ENCODE results near the gene MAP2K3.

The MAP2K3 gene

DNA sequence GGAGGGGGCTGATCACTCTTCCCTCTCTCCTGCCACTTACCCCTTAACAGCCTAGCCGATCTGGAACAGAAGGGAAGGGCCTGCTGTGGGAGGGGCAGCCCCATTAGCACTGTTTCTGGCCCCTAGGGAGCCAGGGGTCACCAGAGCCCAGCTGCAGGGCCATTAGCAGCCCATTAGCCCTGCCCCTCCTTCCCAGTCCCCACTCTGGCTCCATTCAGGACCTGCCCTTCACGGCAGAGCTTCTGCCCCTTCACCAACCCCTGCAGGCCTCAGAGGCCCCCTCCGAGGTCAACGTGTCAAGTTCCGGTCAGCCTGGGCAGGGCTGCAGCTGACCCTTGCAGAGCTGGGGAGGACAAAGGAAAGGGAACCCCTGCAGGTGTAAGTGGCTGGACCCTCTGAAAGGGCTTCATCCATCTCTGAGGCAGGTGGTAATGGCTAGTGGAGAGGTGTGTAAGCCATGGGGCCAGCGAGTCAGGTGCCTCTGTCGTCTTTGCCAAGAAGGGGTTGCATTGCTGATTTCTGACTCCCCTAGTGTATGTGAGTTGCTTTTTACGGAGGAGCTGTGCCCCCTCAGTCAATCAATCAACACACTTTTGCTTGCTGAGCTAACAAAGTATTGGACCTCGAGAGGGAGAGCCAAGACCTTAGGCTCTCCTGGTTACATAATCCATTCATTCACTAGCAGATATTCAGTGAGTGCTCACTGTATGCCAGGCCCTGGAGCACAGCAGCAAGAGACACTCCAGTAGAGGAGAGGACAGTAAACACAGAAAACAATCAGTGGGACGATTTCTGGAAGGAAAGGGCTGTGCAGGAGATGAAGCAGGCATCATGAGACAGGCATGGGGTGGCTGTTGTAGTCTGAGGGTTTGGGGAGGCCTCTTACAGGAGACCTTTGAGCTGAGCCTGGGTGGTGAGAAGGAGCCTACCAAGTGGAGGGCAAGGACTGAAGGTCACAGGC is 73.5 kb downstream of the MAP2K3 start:
- Histone ChIP-seq H3K36me3 (replicated peaks) (no peaks in the 10 kb centered on the region), H3K4me3 (ENCODE audit: low read depth, low read length) (no peak overlapping the region), H3K27me3 (replicated peaks) (no peaks in the 10 kb centered on the region), H3K27ac (no peak overlapping the region)
- in situ Hi-C loops (cut with HindIII; ENCODE audit: low pct_ligation_motif_present, low sequenced_read_pairs), result no loop called here
- no peak for DNase-seq
- TF ChIP-seq, protein P1, sequence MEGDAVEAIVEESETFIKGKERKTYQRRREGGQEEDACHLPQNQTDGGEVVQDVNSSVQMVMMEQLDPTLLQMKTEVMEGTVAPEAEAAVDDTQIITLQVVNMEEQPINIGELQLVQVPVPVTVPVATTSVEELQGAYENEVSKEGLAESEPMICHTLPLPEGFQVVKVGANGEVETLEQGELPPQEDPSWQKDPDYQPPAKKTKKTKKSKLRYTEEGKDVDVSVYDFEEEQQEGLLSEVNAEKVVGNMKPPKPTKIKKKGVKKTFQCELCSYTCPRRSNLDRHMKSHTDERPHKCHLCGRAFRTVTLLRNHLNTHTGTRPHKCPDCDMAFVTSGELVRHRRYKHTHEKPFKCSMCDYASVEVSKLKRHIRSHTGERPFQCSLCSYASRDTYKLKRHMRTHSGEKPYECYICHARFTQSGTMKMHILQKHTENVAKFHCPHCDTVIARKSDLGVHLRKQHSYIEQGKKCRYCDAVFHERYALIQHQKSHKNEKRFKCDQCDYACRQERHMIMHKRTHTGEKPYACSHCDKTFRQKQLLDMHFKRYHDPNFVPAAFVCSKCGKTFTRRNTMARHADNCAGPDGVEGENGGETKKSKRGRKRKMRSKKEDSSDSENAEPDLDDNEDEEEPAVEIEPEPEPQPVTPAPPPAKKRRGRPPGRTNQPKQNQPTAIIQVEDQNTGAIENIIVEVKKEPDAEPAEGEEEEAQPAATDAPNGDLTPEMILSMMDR (IDR thresholded peaks at IDR 0.05; ENCODE audit: low read depth, low read length, missing control alignments), result no peak

DNA sequence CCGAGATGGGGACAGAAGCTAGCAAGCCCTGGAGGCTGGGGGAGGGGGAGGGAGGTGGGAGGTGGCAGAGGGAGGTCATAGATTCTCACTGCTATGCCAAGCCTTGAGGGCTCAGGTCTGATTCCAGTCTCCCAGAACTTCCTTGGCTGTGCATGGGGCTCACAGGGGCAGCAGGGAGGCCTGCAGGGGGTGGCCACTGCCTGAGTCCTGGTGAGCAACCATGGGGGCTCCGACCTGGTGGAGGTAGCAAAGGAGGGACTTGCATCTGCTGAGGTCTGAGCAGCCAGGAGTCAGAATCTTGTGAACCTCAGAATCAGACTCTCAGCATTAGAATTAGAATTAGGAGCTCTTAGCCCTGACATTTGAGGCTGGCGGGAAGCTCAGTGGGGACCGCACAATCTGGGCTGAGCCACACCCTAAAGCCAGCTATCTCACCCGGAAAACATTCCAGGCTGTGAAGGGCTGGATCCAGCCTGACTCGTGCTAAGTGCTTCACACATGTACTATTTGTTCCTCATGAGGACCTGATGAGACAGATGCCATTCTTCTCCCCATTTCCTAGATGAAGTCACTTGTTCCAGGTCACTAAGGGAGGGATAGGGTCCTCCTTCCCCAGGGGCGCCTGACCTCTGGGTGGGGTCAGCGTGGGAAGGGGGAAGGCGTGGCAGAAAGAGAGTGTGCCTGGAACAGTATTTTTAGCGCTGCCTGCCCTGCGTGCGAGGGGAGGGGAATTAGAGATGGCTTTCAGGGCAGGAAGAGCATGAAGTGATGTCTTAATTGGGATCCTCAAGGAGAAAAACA is 74.4 kb downstream of the MAP2K3 start:
- no peaks in the 10 kb centered on the region for H3K36me3 ChIP-seq (replicated peaks)
- no peak for DNase-seq
- TF ChIP-seq, protein P1 (IDR thresholded peaks at IDR 0.05; ENCODE audit: low read depth, low read length, missing control alignments), result no peak
- no peaks in the 10 kb centered on the region for H3K27me3 ChIP-seq (replicated peaks)
- no peak overlapping the region for H3K27ac ChIP-seq
- in situ Hi-C loops (cut with HindIII; ENCODE audit: low pct_ligation_motif_present, low sequenced_read_pairs), result no loop called here
- H3K4me3 ChIP-seq (ENCODE audit: low read depth, low read length), result no peak overlapping the region

DNA sequence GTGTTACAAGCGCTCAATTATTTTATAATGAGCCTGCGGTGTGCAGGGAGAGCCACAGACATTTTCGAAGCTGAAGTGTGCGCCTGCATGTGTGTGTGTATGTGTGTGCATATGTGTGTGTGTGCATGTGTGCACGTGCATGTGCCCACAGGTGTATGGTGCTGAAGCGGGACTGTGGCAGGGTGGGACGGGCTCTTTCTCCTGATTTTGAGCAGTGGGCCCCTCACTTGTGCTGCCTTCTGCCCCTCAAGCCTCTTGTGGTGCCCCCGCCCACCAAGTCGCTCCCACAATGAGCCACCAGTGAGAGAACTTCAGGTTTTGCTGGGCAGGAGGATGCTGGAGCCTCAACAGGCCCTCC is 75.0 kb downstream of the MAP2K3 start:
- no peak for DNase-seq
- Histone ChIP-seq H3K27ac (no peak overlapping the region), H3K4me3 (ENCODE audit: low read depth, low read length) (no peak overlapping the region), H3K36me3 (replicated peaks) (no peaks in the 10 kb centered on the region), H3K27me3 (replicated peaks) (no peaks in the 10 kb centered on the region)
- in situ Hi-C loops (cut with HindIII; ENCODE audit: low pct_ligation_motif_present, low sequenced_read_pairs), result no loop called here
- TF ChIP-seq, protein P1 (IDR thresholded peaks at IDR 0.05; ENCODE audit: low read depth, low read length, missing control alignments), result no peak

DNA sequence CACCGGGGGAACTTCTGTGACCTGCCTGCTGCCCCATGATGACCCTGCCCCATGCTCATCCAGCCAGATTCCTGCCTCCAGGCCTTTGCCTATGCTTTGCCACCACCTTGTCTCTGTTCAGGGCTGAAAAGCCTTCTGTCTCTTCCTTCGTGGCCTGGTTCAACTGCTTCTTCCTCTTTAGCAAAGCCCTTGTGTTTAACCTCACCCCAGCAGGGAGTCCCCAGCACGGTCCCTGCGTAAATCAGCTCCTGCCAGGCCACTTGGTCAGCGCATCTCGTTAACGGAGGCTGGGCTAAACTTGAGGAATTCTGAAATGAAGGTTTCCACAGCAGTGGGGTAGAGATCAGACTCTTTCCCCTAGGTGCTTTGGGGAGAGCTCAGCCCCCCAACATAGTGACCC is 75.5 kb downstream of the MAP2K3 start:
- TF ChIP-seq, protein P1 (IDR thresholded peaks at IDR 0.05; ENCODE audit: low read depth, low read length, missing control alignments), result no peak
- in situ Hi-C loops (cut with HindIII; ENCODE audit: low pct_ligation_motif_present, low sequenced_read_pairs), result no loop called here
- H3K27ac ChIP-seq, result no peak overlapping the region
- no peak overlapping the region for H3K4me3 ChIP-seq (ENCODE audit: low read depth, low read length)
- H3K27me3 ChIP-seq (replicated peaks), result no peaks in the 10 kb centered on the region
- no peak for DNase-seq
- H3K36me3 ChIP-seq (replicated peaks), result no peaks in the 10 kb centered on the region

DNA sequence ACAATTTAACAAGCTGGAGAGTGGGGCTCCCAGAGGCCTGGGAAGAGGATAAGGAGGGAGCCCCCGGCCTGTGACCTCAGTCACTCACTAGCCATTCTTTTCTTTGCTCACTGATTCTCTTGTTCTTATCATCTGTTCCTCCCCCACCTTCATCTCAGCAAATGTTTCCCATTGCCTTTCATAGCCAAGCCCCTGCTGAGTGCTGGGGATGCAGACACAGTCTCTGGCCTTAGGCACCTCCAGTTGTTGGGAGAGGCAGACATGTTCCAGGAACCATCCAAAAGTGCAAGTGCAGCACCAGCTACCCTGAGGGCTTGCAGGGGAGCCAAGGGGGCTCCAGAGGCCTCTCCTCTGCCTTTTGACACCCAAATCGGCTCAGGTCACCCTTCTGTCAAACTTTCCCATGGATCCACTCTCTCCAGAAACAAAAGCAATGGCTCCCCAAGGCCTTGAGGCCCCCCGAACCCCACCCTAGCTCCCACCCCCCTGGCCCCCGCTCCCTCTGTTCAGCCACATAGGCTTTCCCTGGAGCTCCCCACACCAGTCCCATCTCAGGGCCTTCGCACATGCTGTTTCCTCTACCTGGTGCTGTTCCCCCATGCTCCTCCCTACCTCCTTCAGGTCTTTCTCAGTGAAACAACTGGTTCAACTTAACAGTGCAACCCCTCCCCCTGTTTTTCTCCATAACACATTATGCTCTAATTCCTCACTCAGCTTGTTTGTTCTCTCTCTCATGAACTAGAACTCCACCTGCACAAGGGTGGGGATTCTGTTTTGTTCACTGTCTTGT is 76.7 kb downstream of the MAP2K3 start:
- in situ Hi-C loops (cut with HindIII; ENCODE audit: low pct_ligation_motif_present, low sequenced_read_pairs), result no loop called here
- Histone ChIP-seq H3K36me3 (replicated peaks) (no peaks in the 10 kb centered on the region), H3K27ac (no peak overlapping the region), H3K27me3 (replicated peaks) (no peaks in the 10 kb centered on the region), H3K4me3 (ENCODE audit: low read depth, low read length) (no peak overlapping the region)
- DNase-seq, result no peak
- TF ChIP-seq, protein P1 (IDR thresholded peaks at IDR 0.05; ENCODE audit: low read depth, low read length, missing control alignments), result no peak
